Renal cortical epithelial cell (primary cell): ENCODE data around the gene AGBL5. TPM values are rescaled to one million over a fixed set of nuclear protein-coding genes. Genes with fewer than 3 reads are reported as not detected.
"Not testable (repeated sequence)": the region's sequence is repeated elsewhere in the genome, so short reads cannot be mapped to it uniquely, and the experiment has no call there.

Source experiments
- DNase-seq: peaks from one replicate; pipeline ENCODE4 v3.0.0-alpha.2; 2011; ENCODE audit warnings: low read depth
- total RNA-seq: library from RNA; depleted of rRNA; stranded (reverse); fragments of >200 nt; gene quantifications from 2 replicates; pipeline ENCODE4 v1.2.3, GENCODE V29; 2014

AGBL5 gene
- total RNA-seq, 1 donor from 2014 or later = 35.0 TPM

GRCh38 chr2:27051902-27052645 lies 606 bp downstream of the AGBL5 start:
- DNase-seq = no peak

GRCh38 chr2:27053321-27053720 lies 1.9 kb downstream of the AGBL5 start:
- no peak for DNase-seq

- no peak for DNase-seq
Observed at GRCh38 chr2:27053776-27054175, 2.3 kb downstream of the AGBL5 start.

GRCh38 chr2:27054721-27055120 lies 3.3 kb downstream of the AGBL5 start:
- DNase-seq = no peak

GRCh38 chr2:27057184-27057583 lies 5.7 kb downstream of the AGBL5 start:
- no peak for DNase-seq

GRCh38 chr2:27058210-27058609 lies 6.7 kb downstream of the AGBL5 start:
- no peak for DNase-seq

- DNase-seq = no peak
Observed at GRCh38 chr2:27059141-27059820, 7.8 kb downstream of the AGBL5 start.

- no peak for DNase-seq
Observed at GRCh38 chr2:27060323-27060722, 8.9 kb downstream of the AGBL5 start.

GRCh38 chr2:27065128-27065527 lies 13.7 kb downstream of the AGBL5 start:
- no peak for DNase-seq

- no peak for DNase-seq
Observed at GRCh38 chr2:27067385-27067784, 15.9 kb downstream of the AGBL5 start.

- no peak for DNase-seq
Observed at GRCh38 chr2:27069436-27069835, 18.0 kb downstream of the AGBL5 start.

- no peak for DNase-seq
Observed at GRCh38 chr2:27069961-27070618, 18.6 kb downstream of the AGBL5 start.

- DNase-seq = no peak
Observed at GRCh38 chr2:27070653-27071276, 19.3 kb downstream of the AGBL5 start.

GRCh38 chr2:27071277-27071989 lies 20.0 kb downstream of the AGBL5 start, which contains the start of gene OST4:
OST4 (minus strand) TSS chr2:27071654.
- peak; percentile 76 for DNase-seq

GRCh38 chr2:27071990-27072830 lies 20.7 kb downstream of the AGBL5 start:
- DNase-seq = peak; percentile 25

- no peak for DNase-seq
Observed at GRCh38 chr2:27072920-27073319, 21.5 kb downstream of the AGBL5 start.

- DNase-seq = no peak
Observed at GRCh38 chr2:27073782-27074181, 22.3 kb downstream of the AGBL5 start.

GRCh38 chr2:27074738-27075565 lies 23.5 kb downstream of the AGBL5 start:
- DNase-seq = no peak

GRCh38 chr2:27075566-27075871 lies 24.1 kb downstream of the AGBL5 start:
- not testable (repeated sequence) for DNase-seq

- DNase-seq = no peak
Observed at GRCh38 chr2:27076323-27076722, 24.9 kb downstream of the AGBL5 start.
